A673 (cell line): Measurements from ENCODE around the gene ZFYVE19. TPM values are rescaled to one million over a fixed set of nuclear protein-coding genes. Genes with fewer than 3 reads are reported as not detected.
"Not testable (repeated sequence)": the region's sequence is repeated elsewhere in the genome, so short reads cannot be mapped to it uniquely, and the experiment has no call there.

Experiments used
- BruUV-seq: library from RNA; stranded (reverse); fragments of 400-500 nt; replicated peaks from 2 replicates; lab custom pipeline; 2021; lab: Mats Ljungman, UMichigan
- CTCF ChIA-PET: fragments of 300-600 bp; sonication (Branson Sonifier 250); formaldehyde crosslinking; loops from one replicate; lab custom pipeline; 2022; ENCODE audit warnings: antibody characterized with exemption; lab: Charles Lee
- POLR2A ChIA-PET: fragments of 300-600 bp; sonication (Branson Sonifier 250); formaldehyde crosslinking; loops from one replicate; lab custom pipeline; 2022; ENCODE audit warnings: antibody characterized with exemption; ENCODE audit not compliant: low non-redundant PET; lab: Charles Lee
- DNase-seq: peaks from one replicate; pipeline ENCODE4 v3.0.0-alpha.2; 2015; ENCODE audit warnings: low spot score
- H3K27ac ChIP-seq: fragments of 200-600 bp; sonication (generic); 2 replicates; pipeline ENCODE4 v1.5.1; 2016; ENCODE audit warnings: mixed run types, low read depth, mild to moderate bottlenecking, mixed read lengths, antibody characterized with exemption, low read length; ENCODE audit not compliant: poor library complexity, severe bottlenecking
- H3K27me3 ChIP-seq: fragments of 200-600 bp; sonication (generic); replicated peaks from 2 replicates; pipeline ENCODE4 v1.6.1; 2017; ENCODE audit warnings: mixed run types, low read depth, mild to moderate bottlenecking, mixed read lengths, antibody characterized with exemption, low read length; ENCODE audit not compliant: insufficient read depth, poor library complexity
- H3K36me3 ChIP-seq: fragments of 200-600 bp; sonication (generic); 2 replicates; pipeline ENCODE4 v1.6.1; 2016; ENCODE audit warnings: mixed run types, mild to moderate bottlenecking, mixed read lengths, antibody characterized with exemption, low read length; ENCODE audit not compliant: insufficient read depth, poor library complexity, severe bottlenecking
- H3K4me1 ChIP-seq: fragments of 200-600 bp; sonication (generic); 2 replicates; pipeline ENCODE4 v1.6.1; 2017; ENCODE audit warnings: mixed run types, mild to moderate bottlenecking, mixed read lengths, antibody characterized with exemption, low read length; ENCODE audit not compliant: insufficient read depth, poor library complexity, severe bottlenecking
- H3K4me3 ChIP-seq: fragments of 200-600 bp; sonication (generic); 2 replicates; pipeline ENCODE4 v1.5.1; 2016; ENCODE audit warnings: low read depth, mixed run types, mild to moderate bottlenecking, mixed read lengths, low read length; ENCODE audit not compliant: poor library complexity, severe bottlenecking
- H3K9me3 ChIP-seq: fragments of 200-600 bp; sonication (generic); 2 replicates; pipeline ENCODE4 v1.6.1; 2016; ENCODE audit warnings: mixed run types, low read depth, mild to moderate bottlenecking, mixed read lengths, antibody characterized with exemption, low read length; ENCODE audit not compliant: poor library complexity, severe bottlenecking
- EZH2 ChIP-seq: fragments of 200-600 bp; sonication (generic); IDR thresholded peaks from 2 replicates; pipeline ENCODE4 v1.6.1; 2017; ENCODE audit warnings: borderline replicate concordance, low read depth, mild to moderate bottlenecking, mixed read lengths, antibody characterized with exemption, low read length; ENCODE audit not compliant: poor library complexity, severe bottlenecking
- intact Hi-C: fragments of 100-400 bp; cut with micrococcal nuclease; formaldehyde crosslinking; loops from one replicate; pipeline ENCODE4 v1.10.0; 2022; ENCODE audit not compliant: unreplicated experiment
- total RNA-seq: library from RNA; stranded (reverse); gene quantifications from 2 replicates; pipeline ENCODE4 v1.2.3, GENCODE V29; 2021
- TF ChIP-seq, protein P1 (sequence below): fragments of 300-800, 200-600 bp; sonication (generic); conservative IDR thresholded peaks from 2 replicates; pipeline ENCODE4 v1.5.1; 2017; ENCODE audit warnings: low read depth, mild to moderate bottlenecking, antibody characterized with exemption, low read length, moderate library complexity, mixed read lengths

ZFYVE19 gene
- total RNA-seq, 1 experiment from 2014 or later: 26.4 TPM

DNA sequence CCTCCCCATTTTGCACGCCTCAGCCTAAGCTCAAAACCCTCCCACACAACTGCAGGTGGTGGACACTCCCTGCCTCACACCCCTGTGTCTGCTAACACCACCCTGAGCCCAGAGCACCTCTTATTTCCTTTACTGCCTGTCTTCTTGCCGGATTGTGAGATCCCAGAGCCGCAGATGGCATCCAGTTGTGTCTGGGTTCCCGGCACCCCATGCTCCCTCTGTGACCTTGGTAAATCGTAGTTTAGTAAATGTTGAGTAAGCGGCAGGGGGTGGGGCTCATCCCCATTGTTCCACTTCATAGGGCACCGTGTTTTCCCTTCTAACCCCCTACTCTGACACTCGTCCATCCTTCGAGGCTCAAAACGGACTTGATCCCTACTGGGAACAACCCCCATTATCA lies 51.8 kb downstream of the ZFYVE19 start:
- no peak overlapping the region for H3K4me3 ChIP-seq
- no peak overlapping the region for H3K27ac ChIP-seq
- H3K27me3 ChIP-seq: no peaks in the 10 kb centered on the region
- BruUV-seq: no TSS peak
- H3K9me3 ChIP-seq: no peaks in the 10 kb centered on the region
- peaks cover 18% of the 10 kb centered on the region for H3K4me1 ChIP-seq
- ChIA-PET CTCF (interaction anchor here (0.7 to 3.2 kb wide), 13 partner anchors 9 to 361 kb away, joined by 3 to 103 read pairs (median 6); partner anchors contain the start of genes RAD51, RHOV and VPS18), POLR2A (interaction anchor here (0.6 kb wide), 1 partner anchor 915 kb away, joined by 4 read pairs; the partner anchor contains the start of gene MAPKBP1)
- no peak for DNase-seq
- H3K36me3 ChIP-seq: no peaks in the 10 kb centered on the region
- intact Hi-C loops: loop anchor here (1.0 to 2.0 kb wide), 2 partner anchors 36 to 112 kb away; partner anchors contain the start of gene VPS18
- no peak for TF ChIP-seq EZH2
- TF ChIP-seq, protein P1, sequence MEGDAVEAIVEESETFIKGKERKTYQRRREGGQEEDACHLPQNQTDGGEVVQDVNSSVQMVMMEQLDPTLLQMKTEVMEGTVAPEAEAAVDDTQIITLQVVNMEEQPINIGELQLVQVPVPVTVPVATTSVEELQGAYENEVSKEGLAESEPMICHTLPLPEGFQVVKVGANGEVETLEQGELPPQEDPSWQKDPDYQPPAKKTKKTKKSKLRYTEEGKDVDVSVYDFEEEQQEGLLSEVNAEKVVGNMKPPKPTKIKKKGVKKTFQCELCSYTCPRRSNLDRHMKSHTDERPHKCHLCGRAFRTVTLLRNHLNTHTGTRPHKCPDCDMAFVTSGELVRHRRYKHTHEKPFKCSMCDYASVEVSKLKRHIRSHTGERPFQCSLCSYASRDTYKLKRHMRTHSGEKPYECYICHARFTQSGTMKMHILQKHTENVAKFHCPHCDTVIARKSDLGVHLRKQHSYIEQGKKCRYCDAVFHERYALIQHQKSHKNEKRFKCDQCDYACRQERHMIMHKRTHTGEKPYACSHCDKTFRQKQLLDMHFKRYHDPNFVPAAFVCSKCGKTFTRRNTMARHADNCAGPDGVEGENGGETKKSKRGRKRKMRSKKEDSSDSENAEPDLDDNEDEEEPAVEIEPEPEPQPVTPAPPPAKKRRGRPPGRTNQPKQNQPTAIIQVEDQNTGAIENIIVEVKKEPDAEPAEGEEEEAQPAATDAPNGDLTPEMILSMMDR: no peak

DNA sequence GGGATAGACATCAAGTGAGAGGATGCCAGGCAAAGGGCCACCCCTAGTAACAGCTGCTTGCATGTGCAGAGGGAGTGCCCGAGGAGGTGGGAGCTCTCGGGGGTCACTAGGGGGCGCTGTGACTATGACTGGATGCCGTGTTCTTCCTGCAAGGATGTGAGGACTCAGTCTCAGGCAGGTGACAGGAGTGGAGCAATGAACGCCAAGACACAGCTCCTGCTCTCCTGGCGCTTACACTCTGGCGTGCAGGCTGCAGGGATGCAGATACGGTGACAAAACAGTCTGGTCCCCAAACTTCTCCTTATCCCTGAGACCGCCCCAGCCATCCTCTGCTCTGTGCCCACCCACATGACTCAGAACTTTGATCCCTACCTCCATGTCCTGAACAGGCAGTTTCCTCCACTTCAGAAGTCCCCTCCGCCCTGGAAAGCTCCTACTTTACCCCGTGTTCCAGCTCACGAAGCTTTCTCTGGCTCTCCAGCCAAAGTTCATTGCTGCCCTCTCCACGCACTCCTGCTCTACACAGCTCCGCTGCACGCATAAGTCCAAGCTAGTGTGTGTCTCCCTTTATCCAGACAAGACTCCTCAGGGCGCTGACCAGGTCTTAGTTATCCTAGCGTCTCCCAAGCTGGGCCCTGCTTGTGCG lies 52.4 kb downstream of the ZFYVE19 start:
- BruUV-seq: no TSS peak
- H3K36me3 ChIP-seq: no peaks in the 10 kb centered on the region
- POLR2A ChIA-PET: interaction anchor here (0.5 to 0.6 kb wide), 2 partner anchors 14 to 15 kb away, joined by 3 to 4 read pairs; no protein-coding TSS in a partner anchor
- intact Hi-C loops: loop anchor here (1.0 to 2.0 kb wide), 2 partner anchors 35 to 113 kb away; partner anchors contain the start of gene VPS18
- no peak overlapping the region for H3K4me3 ChIP-seq
- no peaks in the 10 kb centered on the region for H3K9me3 ChIP-seq
- DNase-seq: peak; percentile 88
- no peaks in the 10 kb centered on the region for H3K27me3 ChIP-seq
- H3K27ac ChIP-seq: no peak overlapping the region
- TF ChIP-seq EZH2: no peak
- TF ChIP-seq, protein P1: peak; percentile 96
- peaks cover 18% of the 10 kb centered on the region for H3K4me1 ChIP-seq
- CTCF ChIA-PET: interaction anchor here (0.6 to 3.2 kb wide), 11 partner anchors 10 to 164 kb away, joined by 3 to 103 read pairs (median 5); partner anchors contain the start of genes RAD51, RHOV and VPS18

DNA sequence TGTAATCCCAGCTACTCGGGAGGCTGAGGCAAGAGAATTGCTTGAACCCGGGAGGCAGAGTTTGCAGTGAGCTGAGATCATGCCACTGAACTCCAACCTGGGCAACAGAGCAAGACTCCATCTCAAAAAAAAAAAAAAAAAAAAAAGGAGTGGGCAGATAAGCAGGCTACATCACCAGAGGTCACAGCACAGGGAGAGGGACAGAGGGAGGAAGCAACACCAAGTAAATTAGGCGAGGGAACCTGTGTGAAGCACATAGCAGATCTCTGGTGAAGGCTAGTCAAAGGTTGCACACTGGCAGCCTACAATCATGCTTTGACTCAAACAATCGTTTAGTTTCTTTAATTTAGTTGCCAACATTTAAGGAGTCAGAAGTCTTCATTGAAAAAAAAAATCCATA lies 54.3 kb downstream of the ZFYVE19 start:
- H3K4me1 ChIP-seq: peaks cover 18% of the 10 kb centered on the region
- H3K9me3 ChIP-seq, BruUV-seq, H3K27ac ChIP-seq, H3K27me3 ChIP-seq, H3K36me3 ChIP-seq, POLR2A ChIA-PET, intact Hi-C loops, H3K4me3 ChIP-seq, DNase-seq: not testable (repeated sequence)
- CTCF ChIA-PET: interaction anchor here (0.7 kb wide), 1 partner anchor 12 kb away, joined by 7 read pairs; no protein-coding TSS in a partner anchor
